Ascending aorta (tissue), 2 donors: ENCODE results near the gene FAM3A. TPM values are rescaled to one million over a fixed set of nuclear protein-coding genes. Genes with fewer than 3 reads are reported as not detected.
A peak's percentile ranks its signal among the peaks of the same experiment; 100 is the strongest.

Experiments
- DNase-seq, 2 donors: peaks; one replicate each; pipeline ENCODE4 v3.0.0-alpha.2; 2019; ENCODE audit warnings: low spot score in 2 of 2
- H3K27ac ChIP-seq, 2 donors: fragments of 200-600 bp; sonication (generic); one replicate each; pipeline ENCODE4 v1.5.1; 2016 to 2017; ENCODE audit warnings: mild to moderate bottlenecking in 1 of 2
- H3K27me3 ChIP-seq: fragments of 200-600 bp; sonication (generic); one replicate; pipeline ENCODE4 v1.5.1; 2017
- H3K36me3 ChIP-seq, 2 donors: fragments of 200-600 bp; sonication (generic); one replicate each; pipeline ENCODE4 v1.5.1; 2016
- H3K4me1 ChIP-seq, 2 donors: fragments of 200-600 bp; sonication (generic); one replicate each; pipeline ENCODE4 v1.5.1; 2016 to 2017; ENCODE audit warnings: mild to moderate bottlenecking in 1 of 2
- H3K4me3 ChIP-seq, 2 donors: fragments of 200-600 bp; sonication (generic); one replicate each; pipeline ENCODE4 v1.5.1; 2016 to 2017; ENCODE audit warnings: mild to moderate bottlenecking in 1 of 2
- H3K9me3 ChIP-seq, 2 donors: fragments of 200-600 bp; sonication (generic); one replicate each; pipeline ENCODE4 v1.5.1; 2016
- intact Hi-C: fragments of 100-400 bp; cut with DNase I; formaldehyde crosslinking; loops from one replicate; pipeline ENCODE4 v1.15.1; 2023
- total RNA-seq: library from RNA; depleted of rRNA; stranded (reverse); fragments of >200 nt; gene quantifications from one replicate; pipeline ENCODE4 v1.1.0, GENCODE V29; 2016
- TF ChIP-seq, protein P1 (sequence below), 3 experiments: fragments of 200-600 bp in 2 of 3; fragments of 450-650 bp in 1 of 3; sonication (generic) in 2 of 3; IDR thresholded peaks; one replicate each; pipeline ENCODE4 v1.5.1; 2016 to 2019; ENCODE audit warnings: antibody characterized with exemption in 3 of 3, mild to moderate bottlenecking in 1 of 3, moderate library complexity in 1 of 3

FAM3A gene
- total RNA-seq, 1 donor from 2014 or later: 69.9 TPM

DNA sequence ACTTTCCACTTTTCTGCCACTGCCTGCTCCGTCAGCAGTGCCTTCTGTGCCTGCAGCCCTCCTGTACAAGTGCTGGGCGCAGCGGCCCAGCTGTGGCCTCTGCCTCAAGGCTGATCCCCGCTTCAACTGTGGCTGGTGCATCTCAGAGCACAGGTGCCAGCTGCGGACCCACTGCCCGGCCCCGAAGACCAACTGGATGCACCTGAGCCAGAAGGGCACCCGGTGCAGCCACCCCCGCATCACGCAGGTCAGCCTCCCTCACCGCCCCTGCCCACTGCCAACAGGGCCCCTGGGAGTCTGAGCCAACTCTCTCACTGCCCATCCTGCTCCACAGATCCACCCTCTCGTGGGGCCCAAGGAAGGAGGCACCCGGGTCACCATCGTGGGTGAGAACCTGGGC lies 50.4 kb downstream of the FAM3A start:
- Histone ChIP-seq H3K9me3 (no peaks in the 10 kb centered on the region), H3K27ac (no peak overlapping the region), H3K4me3 (no peak overlapping the region), H3K36me3 (peaks cover 58 to 60% of the 10 kb centered on the region in 2 donors), H3K4me1 (no peaks in the 10 kb centered on the region), H3K27me3 (no peaks in the 10 kb centered on the region)
- intact Hi-C loops: no loop called here
- DNase-seq: no peak
- TF ChIP-seq, protein P1, sequence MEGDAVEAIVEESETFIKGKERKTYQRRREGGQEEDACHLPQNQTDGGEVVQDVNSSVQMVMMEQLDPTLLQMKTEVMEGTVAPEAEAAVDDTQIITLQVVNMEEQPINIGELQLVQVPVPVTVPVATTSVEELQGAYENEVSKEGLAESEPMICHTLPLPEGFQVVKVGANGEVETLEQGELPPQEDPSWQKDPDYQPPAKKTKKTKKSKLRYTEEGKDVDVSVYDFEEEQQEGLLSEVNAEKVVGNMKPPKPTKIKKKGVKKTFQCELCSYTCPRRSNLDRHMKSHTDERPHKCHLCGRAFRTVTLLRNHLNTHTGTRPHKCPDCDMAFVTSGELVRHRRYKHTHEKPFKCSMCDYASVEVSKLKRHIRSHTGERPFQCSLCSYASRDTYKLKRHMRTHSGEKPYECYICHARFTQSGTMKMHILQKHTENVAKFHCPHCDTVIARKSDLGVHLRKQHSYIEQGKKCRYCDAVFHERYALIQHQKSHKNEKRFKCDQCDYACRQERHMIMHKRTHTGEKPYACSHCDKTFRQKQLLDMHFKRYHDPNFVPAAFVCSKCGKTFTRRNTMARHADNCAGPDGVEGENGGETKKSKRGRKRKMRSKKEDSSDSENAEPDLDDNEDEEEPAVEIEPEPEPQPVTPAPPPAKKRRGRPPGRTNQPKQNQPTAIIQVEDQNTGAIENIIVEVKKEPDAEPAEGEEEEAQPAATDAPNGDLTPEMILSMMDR (IDR thresholded peaks at IDR 0.05): no peak

DNA sequence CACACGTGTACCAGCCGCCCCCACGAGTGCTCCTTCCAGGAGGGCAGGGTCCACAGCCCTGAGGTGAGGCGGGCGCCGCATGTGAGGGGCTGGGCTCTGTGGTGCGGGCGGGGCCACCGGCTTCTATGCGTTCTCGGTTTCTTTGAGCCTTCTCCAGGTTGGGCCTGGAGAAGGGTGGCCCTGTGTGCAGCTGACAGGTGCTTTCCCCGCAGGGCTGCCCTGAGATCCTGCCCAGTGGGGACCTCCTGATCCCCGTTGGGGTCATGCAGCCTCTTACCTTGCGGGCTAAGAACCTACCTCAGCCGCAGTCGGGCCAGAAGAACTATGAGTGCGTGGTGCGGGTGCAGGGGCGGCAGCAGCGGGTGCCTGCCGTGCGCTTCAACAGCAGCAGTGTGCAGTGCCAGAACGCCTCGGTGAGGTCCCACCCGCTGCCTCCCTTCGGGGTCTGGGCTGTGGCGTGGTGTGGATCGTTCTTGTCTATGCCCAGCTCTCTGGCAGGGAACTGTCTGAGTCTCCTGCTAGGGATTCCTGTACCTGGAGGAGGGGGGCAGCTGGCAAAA lies 51.1 kb downstream of the FAM3A start:
- no peak for DNase-seq
- peaks cover 51 to 53% of the 10 kb centered on the region in 2 donors for H3K36me3 ChIP-seq
- no peak overlapping the region for H3K27ac ChIP-seq
- no peaks in the 10 kb centered on the region for H3K9me3 ChIP-seq
- intact Hi-C loops: no loop called here
- H3K4me1 ChIP-seq: no peaks in the 10 kb centered on the region
- H3K27me3 ChIP-seq: no peaks in the 10 kb centered on the region
- no peak overlapping the region for H3K4me3 ChIP-seq
- TF ChIP-seq, protein P1 (IDR thresholded peaks at IDR 0.05): no peak

DNA sequence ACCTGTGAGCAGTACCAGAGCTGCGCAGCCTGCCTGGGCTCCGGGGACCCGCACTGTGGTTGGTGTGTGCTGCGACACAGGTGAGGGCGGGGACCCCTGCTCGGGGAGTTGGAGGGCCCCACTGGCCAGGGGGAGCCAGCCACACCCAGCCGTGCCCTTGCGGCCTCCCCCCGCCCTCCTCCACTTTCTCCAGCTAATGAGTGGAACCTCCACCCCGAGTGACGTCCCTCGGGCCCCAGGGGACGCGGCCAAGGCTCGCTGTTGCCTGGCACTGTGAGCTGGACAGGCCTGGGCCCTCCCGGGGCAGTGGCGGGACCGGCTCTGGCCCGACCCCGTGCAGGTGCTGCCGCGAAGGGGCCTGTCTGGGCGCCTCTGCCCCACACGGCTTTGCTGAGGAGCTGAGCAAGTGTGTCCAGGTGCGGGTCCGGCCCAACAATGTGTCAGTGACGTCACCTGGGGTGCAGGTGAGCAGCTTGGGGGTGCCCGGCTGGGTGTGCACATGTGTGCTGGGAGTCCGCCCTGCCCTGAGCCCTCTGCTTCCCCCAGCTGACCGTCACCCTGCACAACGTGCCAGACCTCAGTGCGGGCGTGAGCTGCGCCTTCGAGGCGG lies 52.3 kb downstream of the FAM3A start:
- intact Hi-C loops: no loop called here
- H3K36me3 ChIP-seq: peaks cover 43 to 44% of the 10 kb centered on the region in 2 donors

DNA sequence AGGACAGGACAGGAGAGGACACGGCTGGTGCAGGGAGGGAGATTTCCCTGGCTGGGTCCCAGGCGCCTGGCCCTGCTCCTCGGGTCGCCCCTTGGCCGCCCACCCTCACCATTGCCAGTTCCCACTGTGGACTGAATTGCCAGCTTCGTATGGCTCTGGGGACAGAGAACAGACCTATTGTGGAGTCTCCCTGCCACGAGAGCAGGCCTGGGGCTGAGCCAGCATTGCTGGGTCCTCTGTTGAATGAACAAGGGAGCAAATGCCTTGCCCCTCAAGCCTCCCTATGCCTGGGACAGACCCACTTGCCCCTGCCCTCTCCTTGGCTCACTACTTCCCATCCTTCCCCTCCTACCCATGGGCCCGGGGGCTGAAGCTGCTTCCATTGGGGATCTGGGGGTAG lies 53.6 kb downstream of the FAM3A start:
- peaks cover 31 to 32% of the 10 kb centered on the region in 2 donors for H3K36me3 ChIP-seq
- intact Hi-C loops: no loop called here
- no peak overlapping the region for H3K4me3 ChIP-seq
- no peak for DNase-seq
- no peaks in the 10 kb centered on the region for H3K9me3 ChIP-seq
- no peaks in the 10 kb centered on the region for H3K4me1 ChIP-seq
- H3K27me3 ChIP-seq: no peaks in the 10 kb centered on the region
- TF ChIP-seq, protein P1 (IDR thresholded peaks at IDR 0.05): no peak
- no peak overlapping the region for H3K27ac ChIP-seq

More for the DNA sequence above, 52.3 kb downstream of the FAM3A start:
- Histone ChIP-seq H3K4me3 (no peak overlapping the region), H3K9me3 (no peaks in the 10 kb centered on the region), H3K4me1 (no peaks in the 10 kb centered on the region), H3K27me3 (no peaks in the 10 kb centered on the region), H3K27ac (no peak overlapping the region)
- TF ChIP-seq, protein P1 (IDR thresholded peaks at IDR 0.05): no peak
- DNase-seq: no peak

DNA sequence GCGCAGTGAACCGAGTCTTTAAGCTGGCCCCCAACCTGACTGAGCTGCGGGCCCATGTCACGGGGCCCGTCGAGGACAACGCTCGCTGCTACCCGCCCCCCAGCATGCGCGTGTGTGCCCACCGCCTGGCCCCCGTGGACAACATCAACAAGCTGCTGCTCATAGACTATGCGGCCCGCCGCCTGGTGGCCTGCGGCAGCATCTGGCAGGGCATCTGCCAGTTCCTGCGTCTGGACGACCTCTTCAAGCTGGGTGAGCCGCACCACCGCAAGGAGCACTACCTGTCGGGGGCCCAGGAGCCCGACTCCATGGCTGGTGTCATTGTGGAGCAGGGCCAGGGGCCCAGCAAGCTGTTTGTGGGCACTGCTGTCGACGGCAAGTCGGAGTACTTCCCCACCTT lies 55.7 kb downstream of the FAM3A start:
- peak overlapping the region in 1 of 2 donors; percentile 89 for H3K4me3 ChIP-seq
- no peaks in the 10 kb centered on the region for H3K4me1 ChIP-seq
- intact Hi-C loops: no loop called here
- peak overlapping the region in 1 of 2 donors; percentile 82 for H3K27ac ChIP-seq
- peaks cover 12 to 14% of the 10 kb centered on the region in 2 donors for H3K36me3 ChIP-seq
- no peaks in the 10 kb centered on the region for H3K9me3 ChIP-seq
- no peak for DNase-seq
- no peaks in the 10 kb centered on the region for H3K27me3 ChIP-seq
- TF ChIP-seq, protein P1 (IDR thresholded peaks at IDR 0.05): peak in 1 of 3 experiments; percentile 15
